Measurements from ENCODE around the gene MTUS2. TPM values are rescaled to one million over a fixed set of nuclear protein-coding genes. Genes with fewer than 3 reads are reported as not detected.

The MTUS2 gene
- total RNA-seq, 1 donor from 2014 or later: 0.90 TPM

DNA sequence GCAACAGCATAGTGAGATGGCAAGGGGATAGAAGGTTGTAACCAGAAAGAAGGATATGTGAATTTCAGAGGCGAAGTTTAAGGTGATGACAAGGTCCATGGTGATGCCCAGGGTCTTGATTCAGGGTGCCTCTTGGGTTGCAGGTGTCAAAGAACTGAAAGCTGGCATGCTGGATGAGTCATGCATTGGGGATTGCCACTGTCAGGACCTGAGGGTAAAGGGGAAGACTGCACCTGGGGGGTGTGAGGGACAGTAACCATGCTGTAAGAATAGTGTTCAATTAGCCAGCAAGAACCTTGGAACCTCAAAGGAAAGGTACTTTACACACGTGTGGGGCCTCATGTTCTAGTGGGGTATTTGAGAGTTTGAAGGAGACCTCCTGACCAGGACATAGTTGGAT is 495.7 kb downstream of the MTUS2 start:
- Mint-ChIP-seq H3K36me3 (ENCODE audit: low read depth, unreplicated experiment) (peaks cover 4% of the 10 kb centered on the region), H3K27me3 (ENCODE audit: unreplicated experiment) (peaks cover 4% of the 10 kb centered on the region), H3K27ac (ENCODE audit: unreplicated experiment) (no peak overlapping the region), H3K9me3 (ENCODE audit: unreplicated experiment) (no peaks in the 10 kb centered on the region), H3K4me1 (ENCODE audit: unreplicated experiment) (no peaks in the 10 kb centered on the region), H3K4me3 (ENCODE audit: unreplicated experiment) (no peak overlapping the region)
- TF ChIP-seq, protein P1, sequence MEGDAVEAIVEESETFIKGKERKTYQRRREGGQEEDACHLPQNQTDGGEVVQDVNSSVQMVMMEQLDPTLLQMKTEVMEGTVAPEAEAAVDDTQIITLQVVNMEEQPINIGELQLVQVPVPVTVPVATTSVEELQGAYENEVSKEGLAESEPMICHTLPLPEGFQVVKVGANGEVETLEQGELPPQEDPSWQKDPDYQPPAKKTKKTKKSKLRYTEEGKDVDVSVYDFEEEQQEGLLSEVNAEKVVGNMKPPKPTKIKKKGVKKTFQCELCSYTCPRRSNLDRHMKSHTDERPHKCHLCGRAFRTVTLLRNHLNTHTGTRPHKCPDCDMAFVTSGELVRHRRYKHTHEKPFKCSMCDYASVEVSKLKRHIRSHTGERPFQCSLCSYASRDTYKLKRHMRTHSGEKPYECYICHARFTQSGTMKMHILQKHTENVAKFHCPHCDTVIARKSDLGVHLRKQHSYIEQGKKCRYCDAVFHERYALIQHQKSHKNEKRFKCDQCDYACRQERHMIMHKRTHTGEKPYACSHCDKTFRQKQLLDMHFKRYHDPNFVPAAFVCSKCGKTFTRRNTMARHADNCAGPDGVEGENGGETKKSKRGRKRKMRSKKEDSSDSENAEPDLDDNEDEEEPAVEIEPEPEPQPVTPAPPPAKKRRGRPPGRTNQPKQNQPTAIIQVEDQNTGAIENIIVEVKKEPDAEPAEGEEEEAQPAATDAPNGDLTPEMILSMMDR (IDR thresholded peaks at IDR 0.05; ENCODE audit: unreplicated experiment): no peak
- DNase-seq (ENCODE audit: low spot score): no peak

DNA sequence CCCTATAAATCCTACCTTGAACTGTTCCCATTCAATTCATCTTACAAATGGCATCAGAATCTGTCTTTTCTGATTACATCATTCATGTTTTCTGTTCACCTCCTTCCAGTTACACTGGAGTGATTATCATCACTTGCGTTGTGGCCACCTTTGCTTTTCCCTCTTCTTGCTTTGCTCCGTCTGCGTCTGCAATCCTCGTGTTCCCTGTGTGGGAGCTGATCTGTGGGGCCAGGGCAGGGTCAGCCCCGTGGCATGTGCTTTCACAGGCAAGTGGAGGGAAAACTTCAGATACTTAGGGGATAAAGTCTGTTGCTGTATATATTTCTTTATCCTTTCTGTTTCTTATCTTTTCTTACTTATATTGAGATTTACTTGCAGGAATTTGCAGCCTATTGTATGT is 497.7 kb downstream of the MTUS2 start:
- no peaks in the 10 kb centered on the region for H3K9me3 Mint-ChIP-seq (ENCODE audit: unreplicated experiment)
- H3K27ac Mint-ChIP-seq (ENCODE audit: unreplicated experiment): no peak overlapping the region
- peaks cover 6% of the 10 kb centered on the region for H3K27me3 Mint-ChIP-seq (ENCODE audit: unreplicated experiment)

DNA sequence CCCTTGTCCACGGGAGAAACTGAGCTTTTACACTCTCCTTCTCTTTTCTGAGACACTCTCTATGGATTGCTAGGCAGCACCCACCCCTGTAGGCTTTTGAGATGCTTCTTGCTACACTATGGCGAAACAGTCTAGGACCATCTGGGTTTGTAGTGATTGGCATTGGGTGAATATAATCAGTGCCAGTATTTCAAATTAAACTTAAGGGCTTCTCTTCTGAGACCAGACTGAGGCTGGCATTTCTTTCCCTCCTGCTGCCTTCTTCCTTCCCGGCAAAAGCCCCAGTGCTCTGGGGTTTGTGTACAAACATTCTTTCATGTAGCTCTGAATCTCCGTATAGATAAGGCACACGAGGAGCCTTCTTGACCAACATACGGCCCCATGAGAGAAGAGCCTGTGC is 498.6 kb downstream of the MTUS2 start:
- Mint-ChIP-seq H3K36me3 (ENCODE audit: low read depth, unreplicated experiment) (peaks cover 4% of the 10 kb centered on the region), H3K4me3 (ENCODE audit: unreplicated experiment) (no peak overlapping the region), H3K27ac (ENCODE audit: unreplicated experiment) (no peak overlapping the region), H3K4me1 (ENCODE audit: unreplicated experiment) (no peaks in the 10 kb centered on the region), H3K27me3 (ENCODE audit: unreplicated experiment) (peaks cover 6% of the 10 kb centered on the region), H3K9me3 (ENCODE audit: unreplicated experiment) (no peaks in the 10 kb centered on the region)
- DNase-seq (ENCODE audit: low spot score): no peak
- TF ChIP-seq, protein P1 (IDR thresholded peaks at IDR 0.05; ENCODE audit: unreplicated experiment): no peak

More for the DNA sequence above, 497.7 kb downstream of the MTUS2 start:
- peaks cover 4% of the 10 kb centered on the region for H3K36me3 Mint-ChIP-seq (ENCODE audit: low read depth, unreplicated experiment)
- no peak for DNase-seq (ENCODE audit: low spot score)
- TF ChIP-seq, protein P1 (IDR thresholded peaks at IDR 0.05; ENCODE audit: unreplicated experiment): no peak
- H3K4me3 Mint-ChIP-seq (ENCODE audit: unreplicated experiment): no peak overlapping the region
- H3K4me1 Mint-ChIP-seq (ENCODE audit: unreplicated experiment): no peaks in the 10 kb centered on the region

DNA sequence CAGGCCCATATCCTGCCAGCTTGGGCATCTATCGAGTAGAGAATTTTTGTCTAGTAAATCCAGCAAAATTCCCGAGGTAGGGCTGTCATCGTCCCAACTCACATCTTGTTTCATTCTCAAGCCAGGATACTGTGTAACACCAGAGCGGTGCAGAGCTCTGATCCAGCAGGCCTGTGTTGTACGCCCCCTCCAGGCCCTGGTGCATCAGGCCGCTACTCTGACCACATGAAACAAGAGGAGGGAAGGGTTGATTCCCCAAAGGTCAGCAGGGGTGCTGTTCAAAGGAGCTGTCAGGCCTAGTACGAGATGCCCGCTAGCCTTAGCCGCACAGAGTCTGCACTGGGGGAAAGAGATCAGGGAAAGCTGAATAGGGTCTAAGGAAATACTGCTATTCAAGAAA is 499.3 kb downstream of the MTUS2 start:
- Mint-ChIP-seq H3K36me3 (ENCODE audit: low read depth, unreplicated experiment) (peaks cover 4% of the 10 kb centered on the region), H3K27me3 (ENCODE audit: unreplicated experiment) (peaks cover 6% of the 10 kb centered on the region), H3K4me3 (ENCODE audit: unreplicated experiment) (no peak overlapping the region), H3K27ac (ENCODE audit: unreplicated experiment) (no peak overlapping the region), H3K9me3 (ENCODE audit: unreplicated experiment) (no peaks in the 10 kb centered on the region), H3K4me1 (ENCODE audit: unreplicated experiment) (no peaks in the 10 kb centered on the region)
- DNase-seq (ENCODE audit: low spot score): peak; percentile 6
- TF ChIP-seq, protein P1 (IDR thresholded peaks at IDR 0.05; ENCODE audit: unreplicated experiment): no peak

DNA sequence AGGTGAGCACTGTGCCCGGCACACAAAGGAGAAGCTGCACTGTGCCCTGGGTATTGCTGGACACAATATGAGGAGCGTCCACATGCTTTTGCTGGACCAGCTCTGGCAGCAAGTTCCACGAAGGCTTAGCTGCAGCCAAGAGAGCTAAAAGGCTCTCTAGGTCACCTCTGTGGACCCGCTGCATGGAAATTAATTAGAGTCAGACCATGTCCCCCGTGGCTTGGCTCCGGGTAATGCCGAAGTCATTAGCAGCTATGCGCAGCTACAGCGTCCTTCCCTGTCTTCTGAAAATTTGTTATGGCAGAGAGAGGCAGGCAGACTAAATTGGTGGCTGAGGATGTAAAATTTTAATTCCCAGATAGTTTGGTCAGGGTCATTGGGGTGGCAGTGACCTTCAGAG is 503.8 kb downstream of the MTUS2 start:
- Mint-ChIP-seq H3K36me3 (ENCODE audit: low read depth, unreplicated experiment) (peaks cover 4% of the 10 kb centered on the region), H3K27ac (ENCODE audit: unreplicated experiment) (no peak overlapping the region), H3K4me1 (ENCODE audit: unreplicated experiment) (no peaks in the 10 kb centered on the region), H3K27me3 (ENCODE audit: unreplicated experiment) (peaks cover 6% of the 10 kb centered on the region), H3K9me3 (ENCODE audit: unreplicated experiment) (no peaks in the 10 kb centered on the region), H3K4me3 (ENCODE audit: unreplicated experiment) (no peak overlapping the region)
- TF ChIP-seq, protein P1 (IDR thresholded peaks at IDR 0.05; ENCODE audit: unreplicated experiment): no peak
- DNase-seq (ENCODE audit: low spot score): no peak
